Forelimb muscle (tissue), 1 donor: Measurements from ENCODE around the gene CAP1. TPM values are rescaled to one million over a fixed set of nuclear protein-coding genes. Genes with fewer than 3 reads are reported as not detected.
"Not testable (repeated sequence)": the region's sequence is repeated elsewhere in the genome, so short reads cannot be mapped to it uniquely, and the experiment has no call there.

ENCODE experiments used
- DNase-seq: peaks from one replicate; pipeline ENCODE4 v3.0.0-alpha.2; 2013; ENCODE audit warnings: low read depth
- polyA plus RNA-seq: library from polyadenylated mRNA; unstranded; fragments of 120-200 nt; gene quantifications from one replicate; pipeline ENCODE4 v1.2.1, GENCODE V29; 2013; ENCODE audit not compliant: insufficient read length

CAP1 gene
- polyA plus RNA-seq, 1 donor, result 72.1 TPM

DNA sequence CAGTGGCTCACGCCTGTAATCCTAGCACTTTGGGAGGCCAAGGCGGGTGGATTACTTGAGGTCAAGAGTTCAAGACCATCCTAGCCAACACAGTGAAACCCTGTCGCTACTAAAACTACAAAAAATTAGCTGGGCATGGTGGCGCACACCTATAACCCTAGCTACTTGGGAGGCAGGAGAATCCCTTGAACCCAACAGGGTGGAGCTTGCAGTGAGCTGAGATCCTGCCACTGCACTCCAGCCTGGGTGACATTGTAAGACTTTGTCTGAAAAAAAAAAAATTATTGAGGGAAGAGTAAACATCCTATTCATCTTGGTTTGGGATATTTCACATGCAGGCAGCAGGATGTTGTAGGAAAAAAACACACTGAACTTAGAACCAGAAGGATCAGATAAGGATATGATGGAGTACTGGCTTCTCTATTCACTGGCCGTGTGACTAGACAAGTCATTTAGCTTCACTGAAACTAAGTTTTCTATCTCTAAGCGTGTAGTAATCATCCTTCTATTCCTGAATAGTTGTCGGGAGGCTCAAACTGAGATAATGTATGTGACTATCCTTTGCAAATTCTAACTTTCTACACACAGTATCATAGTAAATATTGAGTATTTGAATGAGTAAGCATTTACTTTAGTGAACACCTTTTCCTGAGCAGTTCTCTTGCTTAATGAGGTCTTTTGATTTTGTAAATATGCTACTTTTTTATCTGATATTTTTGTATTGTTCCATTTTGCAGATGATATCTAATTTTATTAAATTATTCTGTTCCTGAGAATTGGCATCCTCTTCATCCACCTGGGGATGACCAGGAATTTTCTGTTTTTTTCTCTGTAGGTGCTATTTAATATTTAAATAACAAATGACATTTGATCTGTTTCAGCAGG is 18.2 kb downstream of the CAP1 start:
- DNase-seq, result no peak

GRCh38 chr1:40059338-40059959 is 18.9 kb downstream of the CAP1 start:
- no peak for DNase-seq

DNA sequence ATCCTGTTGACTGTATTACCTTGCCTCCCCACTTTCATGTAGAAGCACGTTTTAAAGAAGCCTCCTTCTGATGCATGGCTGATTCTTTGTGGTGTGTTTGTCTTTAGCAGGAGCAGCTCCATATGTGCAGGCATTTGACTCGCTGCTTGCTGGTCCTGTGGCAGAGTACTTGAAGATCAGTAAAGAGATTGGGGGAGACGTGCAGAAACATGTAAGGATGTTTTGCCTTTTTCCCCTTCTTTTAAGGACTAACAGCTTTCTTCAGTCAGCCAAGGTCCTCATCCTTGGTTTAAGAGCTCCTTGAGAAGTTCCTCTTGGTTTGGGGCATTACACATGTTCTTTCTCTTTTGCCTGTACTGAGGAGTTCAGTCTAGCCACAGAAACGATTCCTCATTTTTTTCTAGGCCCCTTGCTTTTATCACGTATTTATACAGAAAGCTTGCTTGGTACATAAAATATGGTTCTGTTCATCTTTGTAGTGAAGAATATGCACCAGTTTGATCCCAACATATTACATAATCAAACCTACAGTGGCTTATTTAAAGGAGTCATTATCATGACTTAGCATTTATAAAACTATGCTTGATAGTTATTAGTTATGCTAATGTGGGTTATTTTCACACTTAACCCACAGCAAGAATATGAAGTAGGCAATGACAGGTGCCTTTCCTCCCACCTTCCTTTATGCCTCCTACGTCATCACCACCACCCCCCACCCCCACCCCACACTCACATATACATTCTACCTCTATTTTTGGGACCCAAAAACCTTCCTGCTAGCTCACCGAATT is 19.6 kb downstream of the CAP1 start:
- DNase-seq, result no peak

DNA sequence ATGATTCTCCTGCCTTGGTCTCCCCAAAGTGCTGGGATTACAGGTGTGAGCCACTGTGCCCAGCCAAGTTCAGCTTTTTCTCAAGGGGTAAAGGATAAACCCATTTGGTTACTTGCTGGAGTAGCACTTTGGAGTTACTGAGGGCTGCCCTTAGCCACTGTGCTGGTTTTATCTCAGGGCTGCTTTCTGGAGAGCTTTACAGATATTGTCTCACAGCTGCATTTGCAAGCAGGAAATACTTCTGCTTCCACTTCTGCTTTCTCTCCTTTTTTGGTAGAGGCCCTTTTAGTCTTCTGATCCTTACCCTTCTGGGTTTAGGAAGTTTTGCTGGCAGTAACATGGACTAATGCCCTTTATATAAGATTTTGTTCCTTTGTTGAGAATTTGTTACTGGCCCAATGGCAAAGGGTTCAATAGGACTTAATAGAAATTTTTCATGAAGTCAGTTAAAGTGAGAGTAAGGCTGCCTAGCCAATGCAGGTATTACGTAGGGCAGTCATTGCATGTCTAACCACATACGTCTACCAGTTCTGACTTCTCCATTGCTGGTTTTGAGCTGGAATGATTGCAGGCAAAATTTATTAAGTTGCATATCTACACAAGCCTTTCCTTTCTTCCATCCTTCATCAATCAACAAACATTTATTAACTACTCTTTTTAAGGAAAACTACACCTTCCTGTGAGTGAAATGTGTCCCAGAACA is 24.4 kb downstream of the CAP1 start:
- no peak for DNase-seq

GRCh38 chr1:40067023-40067422 is 26.5 kb downstream of the CAP1 start:
- no peak for DNase-seq

- DNase-seq, result no peak
These were observed 27.3 kb downstream of the CAP1 start for GRCh38 chr1:40067851-40068250.

DNA sequence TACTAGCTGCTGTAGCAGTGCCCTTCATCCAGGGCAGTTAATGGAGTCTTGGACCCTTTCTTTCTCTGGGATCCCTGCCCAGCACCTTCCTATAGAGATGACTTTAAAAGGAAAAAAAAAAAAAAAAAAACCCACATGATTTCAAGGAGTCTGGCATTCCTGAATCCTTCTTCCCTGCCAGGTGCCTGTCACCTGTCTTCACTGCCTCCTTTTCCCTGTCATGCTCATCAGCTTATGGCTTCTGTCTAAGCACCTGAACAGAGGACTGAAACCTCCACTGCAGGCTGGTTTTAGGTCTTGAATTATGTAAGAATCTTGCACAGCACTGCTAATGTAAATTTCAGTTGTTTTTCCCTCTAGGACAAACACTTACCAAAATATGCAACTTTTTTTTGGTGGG is 31.6 kb downstream of the CAP1 start:
- no peak for DNase-seq

DNA sequence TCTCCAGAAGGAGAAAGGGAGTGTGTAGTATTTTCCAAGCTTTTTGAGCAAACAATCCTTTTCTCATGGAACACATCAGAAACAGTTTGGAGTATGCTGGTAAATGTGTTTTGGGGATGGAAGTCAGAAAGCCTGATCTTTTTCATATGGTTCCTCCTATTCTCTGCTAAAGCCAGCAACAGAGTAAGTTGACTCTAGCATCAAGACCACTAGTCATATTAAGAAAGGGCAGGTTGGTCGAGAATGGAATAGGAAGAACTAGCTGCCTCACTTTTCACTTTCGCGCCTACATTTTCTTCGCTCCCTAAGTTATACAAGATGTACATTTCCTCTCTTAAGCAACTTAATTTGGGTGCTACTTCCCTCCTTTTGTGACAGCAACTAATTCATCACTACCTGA is 32.5 kb downstream of the CAP1 start:
- no peak for DNase-seq

GRCh38 chr1:40075266-40075665 is 34.7 kb downstream of the CAP1 start:
- DNase-seq, result no peak

- no peak for DNase-seq
These were observed 36.4 kb downstream of the CAP1 start for GRCh38 chr1:40076895-40077312.

DNA sequence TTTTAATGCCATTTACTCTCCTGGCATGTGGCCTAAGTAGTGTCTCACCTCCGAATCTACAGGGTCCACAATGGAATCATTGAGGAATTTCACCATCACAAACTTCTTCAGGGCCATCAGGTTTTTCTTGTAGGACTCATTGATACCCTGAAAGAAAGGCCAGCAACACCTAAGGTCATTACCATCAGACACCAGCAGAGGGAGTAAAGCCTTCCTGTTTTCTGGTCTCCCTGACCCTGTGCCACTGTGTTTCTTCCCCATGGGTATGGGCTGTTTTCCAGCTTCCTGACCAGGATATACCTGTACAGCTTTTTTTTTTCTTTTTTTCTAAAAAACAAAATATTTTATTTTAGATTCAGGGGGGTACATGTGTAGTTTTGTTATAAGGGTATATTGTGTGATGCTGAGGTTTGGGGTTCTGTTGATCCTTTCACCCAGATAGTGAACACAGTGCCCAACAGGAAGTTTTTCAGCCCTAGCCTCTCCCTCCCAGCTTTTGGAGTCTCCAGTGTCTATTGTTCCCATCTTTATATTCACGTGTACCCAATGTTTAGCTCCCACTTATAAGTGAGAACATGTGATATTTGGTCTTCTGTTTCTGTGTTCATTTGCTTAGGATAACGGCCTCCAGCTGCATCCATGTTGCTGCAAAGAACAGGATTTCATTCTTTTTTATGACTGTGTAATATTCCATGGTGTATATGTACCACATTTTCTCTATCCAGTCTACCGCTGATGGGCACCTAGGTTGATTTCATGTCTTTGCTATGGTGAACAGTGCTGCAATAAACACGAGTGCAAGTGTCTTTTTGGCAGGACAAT is 38.2 kb downstream of the CAP1 start:
- no peak for DNase-seq

- no peak for DNase-seq
These were observed 39.4 kb downstream of the CAP1 start for GRCh38 chr1:40079774-40080400.

DNA sequence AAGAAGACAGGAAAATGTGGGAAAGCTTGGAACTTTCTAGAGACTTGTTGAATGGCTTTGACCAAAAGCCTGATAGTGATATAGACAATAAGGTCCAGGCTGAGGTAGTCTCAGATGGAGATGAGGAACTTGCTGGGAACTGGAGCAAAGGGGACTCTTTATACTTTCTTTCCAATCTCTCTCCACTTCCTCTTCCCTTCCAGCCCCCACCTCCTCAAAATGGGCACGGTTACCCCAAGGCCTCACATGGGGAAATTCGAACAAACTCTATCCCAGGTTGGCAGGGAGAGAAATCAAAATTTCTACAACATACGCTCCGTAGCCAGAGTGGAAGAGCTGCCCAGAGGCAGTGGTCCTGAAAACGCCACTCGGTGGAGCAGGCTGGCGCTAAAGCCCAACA is 41.3 kb downstream of the CAP1 start:
- DNase-seq, result no peak

GRCh38 chr1:40084750-40085149 is 44.2 kb downstream of the CAP1 start:
- DNase-seq, result not testable (repeated sequence)

- no peak for DNase-seq
These were observed 50.3 kb downstream of the CAP1 start for GRCh38 chr1:40090652-40091355.

DNA sequence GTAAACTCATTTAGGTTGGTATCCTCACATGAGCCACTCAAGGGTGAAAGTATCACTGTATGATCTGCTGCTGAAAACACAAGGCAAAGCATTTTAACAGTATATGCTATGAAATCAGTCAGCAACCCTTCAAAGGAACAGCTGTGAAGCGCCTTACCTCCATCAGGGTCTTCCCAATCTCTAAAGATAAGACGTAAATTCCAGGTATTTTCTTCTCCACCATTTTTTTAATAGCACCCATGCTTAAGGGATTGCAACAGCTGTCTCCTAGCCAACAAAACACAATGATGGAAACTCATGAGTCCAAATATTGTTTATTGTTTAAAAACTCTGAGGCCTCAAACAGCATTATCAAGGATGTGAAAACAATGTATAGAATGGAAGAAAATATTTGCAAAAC is 51.7 kb downstream of the CAP1 start:
- no peak for DNase-seq

GRCh38 chr1:40092706-40093639 is 52.4 kb downstream of the CAP1 start:
- no peak for DNase-seq

DNA sequence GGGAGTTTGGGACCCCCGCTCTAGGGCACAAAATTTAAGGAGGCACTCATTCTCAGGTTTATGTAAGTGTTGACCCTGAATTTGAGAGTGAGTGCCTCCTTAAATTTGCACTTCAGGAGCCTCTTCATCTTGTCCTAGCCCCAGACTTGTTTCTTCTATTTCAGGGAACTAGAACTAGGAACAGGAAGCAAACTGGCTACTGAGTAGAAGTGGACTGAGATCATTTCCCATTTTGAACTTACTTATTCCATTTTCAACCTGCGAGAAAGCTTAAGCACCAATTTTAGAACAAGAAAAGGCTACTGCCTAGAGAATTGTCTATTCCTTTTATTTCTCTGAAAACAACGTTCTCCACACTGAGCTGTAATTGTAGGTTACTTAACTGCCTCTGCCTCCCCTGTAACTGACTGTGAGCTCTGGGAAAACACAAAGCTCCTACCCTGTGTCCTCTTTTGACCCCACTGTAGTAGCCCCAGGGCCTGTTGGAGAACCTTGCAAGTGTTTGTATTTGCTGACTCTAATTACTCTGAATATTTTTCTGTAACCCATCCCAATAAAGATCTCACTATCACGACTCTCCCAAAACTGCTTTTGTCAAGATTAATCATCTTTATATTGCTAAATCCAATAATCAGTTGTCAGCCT is 54.1 kb downstream of the CAP1 start:
- no peak for DNase-seq
